NCI-H1694 (cell line): Measurements from ENCODE around the gene KRT80.

Experiments used
- DNase-seq: peaks from one replicate; lab custom pipeline; 2025; lab: John Stamatoyannopoulos, UW

KRT80 gene

GRCh38 chr12:52137746-52138145 is 54.1 kb downstream of the KRT80 start:
- no peak for DNase-seq

GRCh38 chr12:52132754-52133161 is 59.1 kb downstream of the KRT80 start:
- no peak for DNase-seq

- DNase-seq, result no peak
Measured at GRCh38 chr12:52130711-52131110, 61.1 kb downstream of the KRT80 start.

GRCh38 chr12:52127683-52128450 is 63.9 kb downstream of the KRT80 start:
- DNase-seq, result no peak

- DNase-seq, result no peak
Measured at GRCh38 chr12:52126605-52127578, 64.9 kb downstream of the KRT80 start.

GRCh38 chr12:52126050-52126604 is 65.7 kb downstream of the KRT80 start:
- DNase-seq, result no peak

GRCh38 chr12:52125476-52125900 is 66.3 kb downstream of the KRT80 start:
- no peak for DNase-seq

- no peak for DNase-seq
Measured at GRCh38 chr12:52123487-52124186, 68.2 kb downstream of the KRT80 start.

- no peak for DNase-seq
Measured at GRCh38 chr12:52122904-52123303, 68.9 kb downstream of the KRT80 start.

GRCh38 chr12:52122540-52122871 is 69.3 kb downstream of the KRT80 start:
- DNase-seq, result no peak

GRCh38 chr12:52121824-52122539 is 69.8 kb downstream of the KRT80 start:
- DNase-seq, result peak; percentile 22

- DNase-seq, result no peak
Measured at GRCh38 chr12:52120951-52121823, 70.6 kb downstream of the KRT80 start.

GRCh38 chr12:52119398-52120254 is 72.2 kb downstream of the KRT80 start:
- no peak for DNase-seq
